ENCODE data around the gene LZTR1. TPM values are rescaled to one million over a fixed set of nuclear protein-coding genes. Genes with fewer than 3 reads are reported as not detected.
A peak's percentile ranks its signal among the peaks of the same experiment; 100 is the strongest.

LZTR1 gene
- total RNA-seq, 1 donor from 2014 or later, result 87.0 TPM

- Mint-ChIP-seq H3K27me3 (ENCODE audit: low read depth) (no peaks in the 10 kb centered on the region), H3K4me3 (ENCODE audit: unreplicated experiment) (no peak overlapping the region)
- no peak for DNase-seq (ENCODE audit: low spot score)
Measured at GRCh38 chr22:21012446-21013407, 30.6 kb downstream of the LZTR1 start.

GRCh38 chr22:21013657-21014201 lies 31.6 kb downstream of the LZTR1 start:
- peak; percentile 86 for DNase-seq (ENCODE audit: low spot score)
- Mint-ChIP-seq H3K27ac (ENCODE audit: unreplicated experiment) (peak overlapping the region; percentile 81), H3K4me3 (ENCODE audit: unreplicated experiment) (peak overlapping the region; percentile 78), H3K36me3 (ENCODE audit: low read depth) (peaks cover 2% of the 10 kb centered on the region), H3K9me3 (ENCODE audit: low read depth) (no peaks in the 10 kb centered on the region), H3K27me3 (ENCODE audit: low read depth) (no peaks in the 10 kb centered on the region), H3K4me1 (ENCODE audit: low read depth) (peaks cover 29% of the 10 kb centered on the region)
- no peak for TF ChIP-seq CTCF (IDR thresholded peaks at IDR 0.05)

More at GRCh38 chr22:21012446-21013407, 30.6 kb downstream of the LZTR1 start:
- Mint-ChIP-seq H3K27ac (ENCODE audit: unreplicated experiment) (no peak overlapping the region), H3K36me3 (ENCODE audit: low read depth) (peaks cover 2% of the 10 kb centered on the region), H3K4me1 (ENCODE audit: low read depth) (peaks cover 29% of the 10 kb centered on the region), H3K9me3 (ENCODE audit: low read depth) (no peaks in the 10 kb centered on the region)
- no peak for TF ChIP-seq CTCF (IDR thresholded peaks at IDR 0.05)

- no peaks in the 10 kb centered on the region for H3K9me3 Mint-ChIP-seq (ENCODE audit: low read depth)
- peak; percentile 96 for DNase-seq (ENCODE audit: low spot score)
- TF ChIP-seq CTCF (IDR thresholded peaks at IDR 0.05), result no peak
- H3K4me3 Mint-ChIP-seq (ENCODE audit: unreplicated experiment), result peak overlapping the region; percentile 78
- H3K27me3 Mint-ChIP-seq (ENCODE audit: low read depth), result no peaks in the 10 kb centered on the region
- peak overlapping the region; percentile 82 for H3K27ac Mint-ChIP-seq (ENCODE audit: unreplicated experiment)
- H3K4me1 Mint-ChIP-seq (ENCODE audit: low read depth), result peaks cover 29% of the 10 kb centered on the region
- peaks cover 2% of the 10 kb centered on the region for H3K36me3 Mint-ChIP-seq (ENCODE audit: low read depth)
Measured at GRCh38 chr22:21014202-21014725, 32.2 kb downstream of the LZTR1 start.

GRCh38 chr22:21014726-21015465 lies 32.8 kb downstream of the LZTR1 start, which contains the start of gene P2RX6:
Gene P2RX6, plus strand, starts transcription at chr22:21015165. Its CDS starts 10 bp downstream, at chr22:21015175.
- peak within 1 kb of the TSS; percentile 78 for H3K4me3 Mint-ChIP-seq (ENCODE audit: unreplicated experiment)
- H3K9me3 Mint-ChIP-seq (ENCODE audit: low read depth), result no peaks in the 10 kb centered on the region
- H3K27me3 Mint-ChIP-seq (ENCODE audit: low read depth), result no peaks in the 10 kb centered on the region
- peak within 1 kb of the TSS; percentile 82 for H3K27ac Mint-ChIP-seq (ENCODE audit: unreplicated experiment)
- no peak for TF ChIP-seq CTCF (IDR thresholded peaks at IDR 0.05)
- no peak for DNase-seq (ENCODE audit: low spot score)
- H3K36me3 Mint-ChIP-seq (ENCODE audit: low read depth), result peaks cover 2% of the 10 kb centered on the region
- peaks cover 29% of the 10 kb centered on the region for H3K4me1 Mint-ChIP-seq (ENCODE audit: low read depth)
